ENCODE results near the gene CFAP52.

CFAP52 gene

GRCh38 chr17:9557161-9557755 lies 19.2 kb upstream of the CFAP52 start:
- TF ChIP-seq, protein P1, sequence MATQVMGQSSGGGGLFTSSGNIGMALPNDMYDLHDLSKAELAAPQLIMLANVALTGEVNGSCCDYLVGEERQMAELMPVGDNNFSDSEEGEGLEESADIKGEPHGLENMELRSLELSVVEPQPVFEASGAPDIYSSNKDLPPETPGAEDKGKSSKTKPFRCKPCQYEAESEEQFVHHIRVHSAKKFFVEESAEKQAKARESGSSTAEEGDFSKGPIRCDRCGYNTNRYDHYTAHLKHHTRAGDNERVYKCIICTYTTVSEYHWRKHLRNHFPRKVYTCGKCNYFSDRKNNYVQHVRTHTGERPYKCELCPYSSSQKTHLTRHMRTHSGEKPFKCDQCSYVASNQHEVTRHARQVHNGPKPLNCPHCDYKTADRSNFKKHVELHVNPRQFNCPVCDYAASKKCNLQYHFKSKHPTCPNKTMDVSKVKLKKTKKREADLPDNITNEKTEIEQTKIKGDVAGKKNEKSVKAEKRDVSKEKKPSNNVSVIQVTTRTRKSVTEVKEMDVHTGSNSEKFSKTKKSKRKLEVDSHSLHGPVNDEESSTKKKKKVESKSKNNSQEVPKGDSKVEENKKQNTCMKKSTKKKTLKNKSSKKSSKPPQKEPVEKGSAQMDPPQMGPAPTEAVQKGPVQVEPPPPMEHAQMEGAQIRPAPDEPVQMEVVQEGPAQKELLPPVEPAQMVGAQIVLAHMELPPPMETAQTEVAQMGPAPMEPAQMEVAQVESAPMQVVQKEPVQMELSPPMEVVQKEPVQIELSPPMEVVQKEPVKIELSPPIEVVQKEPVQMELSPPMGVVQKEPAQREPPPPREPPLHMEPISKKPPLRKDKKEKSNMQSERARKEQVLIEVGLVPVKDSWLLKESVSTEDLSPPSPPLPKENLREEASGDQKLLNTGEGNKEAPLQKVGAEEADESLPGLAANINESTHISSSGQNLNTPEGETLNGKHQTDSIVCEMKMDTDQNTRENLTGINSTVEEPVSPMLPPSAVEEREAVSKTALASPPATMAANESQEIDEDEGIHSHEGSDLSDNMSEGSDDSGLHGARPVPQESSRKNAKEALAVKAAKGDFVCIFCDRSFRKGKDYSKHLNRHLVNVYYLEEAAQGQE (IDR thresholded peaks at IDR 0.05; ENCODE audit: insufficient replicate concordance, low read depth), result no peak
- TF ChIP-seq POLR2AphosphoS5 (IDR thresholded peaks at IDR 0.05; ENCODE audit: low read depth) (no peak), SPI1 (IDR thresholded peaks at IDR 0.05; ENCODE audit: borderline replicate concordance, low read depth) (no peak), GABPA (IDR thresholded peaks at IDR 0.05; ENCODE audit: low read depth) (no peak)
- TF ChIP-seq, protein P2, sequence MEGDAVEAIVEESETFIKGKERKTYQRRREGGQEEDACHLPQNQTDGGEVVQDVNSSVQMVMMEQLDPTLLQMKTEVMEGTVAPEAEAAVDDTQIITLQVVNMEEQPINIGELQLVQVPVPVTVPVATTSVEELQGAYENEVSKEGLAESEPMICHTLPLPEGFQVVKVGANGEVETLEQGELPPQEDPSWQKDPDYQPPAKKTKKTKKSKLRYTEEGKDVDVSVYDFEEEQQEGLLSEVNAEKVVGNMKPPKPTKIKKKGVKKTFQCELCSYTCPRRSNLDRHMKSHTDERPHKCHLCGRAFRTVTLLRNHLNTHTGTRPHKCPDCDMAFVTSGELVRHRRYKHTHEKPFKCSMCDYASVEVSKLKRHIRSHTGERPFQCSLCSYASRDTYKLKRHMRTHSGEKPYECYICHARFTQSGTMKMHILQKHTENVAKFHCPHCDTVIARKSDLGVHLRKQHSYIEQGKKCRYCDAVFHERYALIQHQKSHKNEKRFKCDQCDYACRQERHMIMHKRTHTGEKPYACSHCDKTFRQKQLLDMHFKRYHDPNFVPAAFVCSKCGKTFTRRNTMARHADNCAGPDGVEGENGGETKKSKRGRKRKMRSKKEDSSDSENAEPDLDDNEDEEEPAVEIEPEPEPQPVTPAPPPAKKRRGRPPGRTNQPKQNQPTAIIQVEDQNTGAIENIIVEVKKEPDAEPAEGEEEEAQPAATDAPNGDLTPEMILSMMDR (IDR thresholded peaks at IDR 0.05; ENCODE audit: insufficient read depth, low read length), result no peak
- no peak overlapping the region for H3K27ac ChIP-seq (replicated peaks)
- H3K4me3 ChIP-seq (replicated peaks; ENCODE audit: insufficient read depth, low read length), result no peak overlapping the region
- no peaks in the 10 kb centered on the region for H3K27me3 ChIP-seq (ENCODE audit: insufficient read depth, poor library complexity, severe bottlenecking)
- DNase-seq (ENCODE audit: low read depth in 1 of 2, low spot score in 1 of 2), result no peak

- Histone ChIP-seq H3K27ac (replicated peaks) (no peak overlapping the region), H3K27me3 (ENCODE audit: insufficient read depth, poor library complexity, severe bottlenecking) (no peaks in the 10 kb centered on the region), H3K4me3 (replicated peaks; ENCODE audit: insufficient read depth, low read length) (no peak overlapping the region)
- TF ChIP-seq, protein P2 (IDR thresholded peaks at IDR 0.05; ENCODE audit: insufficient read depth, low read length), result no peak
- TF ChIP-seq SPI1 (IDR thresholded peaks at IDR 0.05; ENCODE audit: borderline replicate concordance, low read depth) (no peak), GABPA (IDR thresholded peaks at IDR 0.05; ENCODE audit: low read depth) (no peak), POLR2AphosphoS5 (IDR thresholded peaks at IDR 0.05; ENCODE audit: low read depth) (no peak)
- TF ChIP-seq, protein P1 (IDR thresholded peaks at IDR 0.05; ENCODE audit: insufficient replicate concordance, low read depth), result no peak
- no peak for DNase-seq (ENCODE audit: low read depth in 1 of 2, low spot score in 1 of 2)
Measured at GRCh38 chr17:9557857-9558256, 18.6 kb upstream of the CFAP52 start.

- Histone ChIP-seq H3K4me3 (replicated peaks; ENCODE audit: insufficient read depth, low read length) (no peak overlapping the region), H3K27me3 (ENCODE audit: insufficient read depth, poor library complexity, severe bottlenecking) (no peaks in the 10 kb centered on the region), H3K27ac (replicated peaks) (no peak overlapping the region)
- DNase-seq (ENCODE audit: low read depth in 1 of 2, low spot score in 1 of 2), result no peak
- no peak for TF ChIP-seq POLR2AphosphoS5 (IDR thresholded peaks at IDR 0.05; ENCODE audit: low read depth)
- TF ChIP-seq, protein P1 (IDR thresholded peaks at IDR 0.05; ENCODE audit: insufficient replicate concordance, low read depth), result no peak
- TF ChIP-seq GABPA (IDR thresholded peaks at IDR 0.05; ENCODE audit: low read depth), result no peak
- TF ChIP-seq SPI1 (IDR thresholded peaks at IDR 0.05; ENCODE audit: borderline replicate concordance, low read depth), result no peak
- TF ChIP-seq, protein P2 (IDR thresholded peaks at IDR 0.05; ENCODE audit: insufficient read depth, low read length), result no peak
Measured at GRCh38 chr17:9564104-9564503, 12.3 kb upstream of the CFAP52 start.

Measured in HL-60 (cell line).